Stimulated activated CD4-positive, alpha-beta T cell treated with anti-CD3 and anti-CD28 coated beads, Interleukin-4, amount 100 ng/mL, for 24 hours (primary cell): ENCODE data around the gene C20orf96.
"Not testable (repeated sequence)": the region's sequence is repeated elsewhere in the genome, so short reads cannot be mapped to it uniquely, and the experiment has no call there.

Experiments
- DNase-seq: peaks from one replicate; pipeline ENCODE4 v3.0.0-alpha.2; 2020

C20orf96 gene

DNA sequence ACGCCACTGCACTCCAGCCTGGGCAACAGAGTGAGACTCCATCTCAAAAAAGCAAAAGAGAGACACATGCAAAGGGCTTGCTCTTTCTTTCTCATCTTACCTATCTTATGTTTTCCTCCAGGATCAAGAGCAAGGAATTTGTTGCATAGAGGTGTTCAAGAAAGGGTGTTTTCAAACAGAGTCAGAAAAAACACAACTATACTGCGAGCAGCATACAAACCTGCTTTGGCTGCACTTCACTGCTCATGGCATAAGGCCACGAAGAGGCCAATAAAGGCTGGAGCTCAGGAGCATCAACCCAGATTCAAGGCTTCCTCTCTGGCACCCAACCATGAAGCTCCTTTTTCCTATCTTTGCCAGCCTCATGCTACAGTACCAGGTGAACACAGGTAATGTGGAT lies 63.6 kb downstream of the C20orf96 start, which contains the start of gene DEFB129:
Gene DEFB129 (plus strand): TSS at position 301 of the 400 bp plus-strand sequence. CDS start 31 bp downstream, at position 332.
- no peak for DNase-seq

DNA sequence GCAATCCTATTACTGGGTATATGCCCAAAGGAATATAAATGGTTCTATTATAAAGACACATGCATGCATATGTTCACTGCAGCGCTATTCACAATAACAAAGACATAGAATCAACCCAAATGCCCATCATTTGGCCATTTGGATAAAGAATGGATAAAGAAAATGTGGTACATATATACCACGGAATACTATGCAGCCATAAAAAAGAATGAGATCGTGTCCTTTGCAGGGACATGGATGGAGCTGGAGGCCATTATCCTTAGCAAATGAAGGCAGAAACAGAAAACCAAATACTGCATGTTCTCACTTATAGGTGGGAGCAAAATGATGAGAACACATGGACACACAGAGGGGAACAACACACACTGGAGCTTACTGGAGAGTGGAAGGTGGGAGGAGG lies 64.7 kb downstream of the C20orf96 start:
- not testable (repeated sequence) for DNase-seq

DNA sequence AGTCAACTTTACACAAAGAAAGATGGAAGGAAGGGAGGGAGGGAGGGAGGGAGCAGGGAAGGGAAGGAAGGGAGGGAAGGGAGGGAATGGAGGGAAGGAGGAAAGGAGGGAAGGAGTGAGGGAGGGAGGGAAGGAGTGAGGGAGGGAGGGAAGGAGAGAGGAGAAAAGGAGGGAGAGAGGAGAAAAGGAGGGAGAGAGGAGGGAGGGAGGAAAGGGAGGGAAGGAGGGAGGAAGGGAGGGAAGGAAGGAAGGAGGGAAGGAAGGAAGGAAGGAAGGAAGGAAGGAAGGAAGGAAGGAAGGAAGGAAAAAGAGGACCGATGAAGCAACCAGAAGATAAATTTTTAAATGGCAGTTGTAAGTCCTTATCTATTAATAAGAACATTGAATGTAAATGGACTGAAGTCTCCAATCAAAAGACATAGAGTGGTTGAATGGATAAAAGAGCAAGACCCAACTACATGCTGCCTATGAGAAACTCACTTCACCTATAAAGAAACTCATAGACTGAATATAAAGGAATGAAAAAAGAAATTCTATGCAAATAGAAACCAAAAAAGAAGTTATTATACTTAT lies 69.2 kb downstream of the C20orf96 start:
- no peak for DNase-seq
